Gastroesophageal sphincter (tissue), 3 donors: ENCODE measurements around the gene NPDC1.

Experiments
- CTCF ChIP-seq, 4 experiments: fragments of 200-600 bp in 2 of 4; fragments of 450-650 bp in 2 of 4; sonication (generic) in 1 of 4; IDR thresholded peaks; one replicate each; pipeline ENCODE4 v1.5.1; 2017 to 2019; ENCODE audit warnings: antibody characterized with exemption in 4 of 4, mild to moderate bottlenecking in 2 of 4, moderate library complexity in 2 of 4
- POLR2AphosphoS5 ChIP-seq: sonication (generic); formaldehyde crosslinking; IDR thresholded peaks from one replicate; pipeline ENCODE4 v1.6.1; 2017; ENCODE audit warnings: antibody characterized with exemption

DNA sequence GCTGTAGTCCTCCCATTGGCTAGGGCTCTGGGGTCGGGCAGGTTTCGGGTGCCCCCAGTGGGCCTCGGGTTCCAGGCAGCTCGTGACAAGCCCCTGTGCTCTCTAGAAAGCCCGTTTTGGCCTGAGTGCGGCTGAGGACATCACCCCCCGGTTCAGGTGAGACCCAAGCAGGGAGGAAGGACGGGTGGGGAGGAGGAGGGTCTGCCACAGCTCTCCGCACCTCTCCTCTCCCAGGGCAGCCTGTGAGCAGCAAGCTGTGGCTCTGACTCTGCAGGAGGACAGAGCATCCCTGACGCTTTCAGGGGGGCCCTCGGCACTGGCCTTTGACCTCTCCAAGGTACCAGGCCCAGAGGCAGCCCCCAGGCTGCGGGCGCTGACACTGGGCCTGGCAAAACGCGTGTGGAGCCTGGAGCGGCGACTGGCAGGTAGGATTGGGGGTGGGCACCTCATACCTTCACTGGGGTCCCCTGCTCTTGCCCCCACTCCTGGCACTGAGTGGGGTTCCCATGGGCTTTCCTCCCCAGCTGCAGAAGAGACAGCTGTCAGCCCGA is 53.1 kb downstream of the NPDC1 start:
- TF ChIP-seq CTCF (IDR thresholded peaks at IDR 0.05) (no peak), POLR2AphosphoS5 (no peak)
